Endothelial cell of umbilical vein (primary cell): Measurements from ENCODE around the gene COL23A1.

ENCODE experiments used
- CTCF ChIP-seq, 2 donors: IDR thresholded peaks; 1 replicate in 1 of 2; 2 replicates in 1 of 2; pipeline ENCODE4 v1.5.1; 2011; ENCODE audit warnings: low read length in 2 of 2, mild to moderate bottlenecking in 2 of 2, moderate library complexity in 2 of 2, control low read depth in 1 of 2, inconsistent platforms in 1 of 2, low read depth in 1 of 2; ENCODE audit not compliant: insufficient read depth in 1 of 2; ENCODE audit errors: extremely low read depth in 1 of 2
- EZH2 ChIP-seq: IDR thresholded peaks from 2 replicates; pipeline ENCODE4 v1.6.1; 2012; ENCODE audit warnings: borderline replicate concordance, low read depth, mild to moderate bottlenecking, moderate library complexity, low read length, inconsistent platforms; ENCODE audit not compliant: severe bottlenecking
- FOS ChIP-seq: IDR thresholded peaks from 2 replicates; pipeline ENCODE4 v1.6.1; 2011; ENCODE audit warnings: mild to moderate bottlenecking, low read length, moderate library complexity, borderline replicate concordance; ENCODE audit not compliant: insufficient read depth
- GATA2 ChIP-seq: IDR thresholded peaks from 2 replicates; pipeline ENCODE4 v1.7.0; 2011; ENCODE audit warnings: low read depth, mild to moderate bottlenecking, moderate library complexity, mixed read lengths, low read length; ENCODE audit not compliant: insufficient read length, insufficient read depth
- JUN ChIP-seq: IDR thresholded peaks from 2 replicates; pipeline ENCODE4 v1.6.1; 2011; ENCODE audit warnings: borderline replicate concordance, low read depth; ENCODE audit not compliant: insufficient read length, insufficient read depth
- MAX ChIP-seq: IDR thresholded peaks from 2 replicates; pipeline ENCODE4 v1.6.1; 2011; ENCODE audit not compliant: insufficient read depth, insufficient read length
- MYC ChIP-seq: IDR thresholded peaks from one replicate; pipeline ENCODE4 v1.6.1; 2011; ENCODE audit warnings: mild to moderate bottlenecking, low read depth, low read length
- POLR2A ChIP-seq: IDR thresholded peaks from 2 replicates; pipeline ENCODE4 v1.6.1; 2012; ENCODE audit warnings: low read depth, mild to moderate bottlenecking, control low read depth, low read length
- POLR2AphosphoS5 ChIP-seq: IDR thresholded peaks from 2 replicates; pipeline ENCODE4 v1.6.1; 2012; ENCODE audit warnings: low read depth, mild to moderate bottlenecking, control low read depth, low read length, moderate library complexity; ENCODE audit not compliant: insufficient read depth

GRCh38 chr5:178595750-178596149 lies 5.6 kb upstream of the COL23A1 start:
- TF ChIP-seq CTCF (IDR thresholded peaks at IDR 0.05; ENCODE audit: extremely low read depth in 1 of 2, insufficient read depth in 1 of 2, low read depth in 1 of 2, low read length in 2 of 2) (no peak), POLR2A (no peak), MAX (no peak), EZH2 (no peak), POLR2AphosphoS5 (no peak), GATA2 (no peak), FOS (no peak), JUN (no peak), MYC (no peak)
